ENCODE results near the gene NRXN3. TPM values are rescaled to one million over a fixed set of nuclear protein-coding genes. Genes with fewer than 3 reads are reported as not detected.

The NRXN3 gene
- total RNA-seq, 6 experiments from 2014 or later = 0.07 to 0.28 (median 0.11) TPM; not detected in 2

GRCh38 chr14:79325557-79325956, 1155.4 kb downstream of the NRXN3 start:
- TF ChIP-seq CTCF (IDR thresholded peaks at IDR 0.05) = no peak
- no peaks in the 10 kb centered on the region for H3K4me1 Mint-ChIP-seq (ENCODE audit: low read depth)
- DNase-seq = no peak
- no peaks in the 10 kb centered on the region for H3K27me3 Mint-ChIP-seq (ENCODE audit: insufficient read depth)
- no peak overlapping the region for H3K27ac Mint-ChIP-seq
- H3K36me3 Mint-ChIP-seq (ENCODE audit: low read depth) = no peaks in the 10 kb centered on the region
- H3K9me3 Mint-ChIP-seq = no peaks in the 10 kb centered on the region
- H3K4me3 Mint-ChIP-seq = no peak overlapping the region

GRCh38 chr14:79328863-79329262, 1158.7 kb downstream of the NRXN3 start:
- Mint-ChIP-seq H3K4me3 (no peak overlapping the region), H3K4me1 (ENCODE audit: low read depth) (no peaks in the 10 kb centered on the region), H3K36me3 (ENCODE audit: low read depth) (no peaks in the 10 kb centered on the region), H3K27me3 (ENCODE audit: insufficient read depth) (no peaks in the 10 kb centered on the region; the same call in 1 of the 2 replicates), H3K9me3 (no peaks in the 10 kb centered on the region), H3K27ac (no peak overlapping the region)
- TF ChIP-seq CTCF (IDR thresholded peaks at IDR 0.05) = no peak
- no peak for DNase-seq

- TF ChIP-seq CTCF (IDR thresholded peaks at IDR 0.05) = no peak
- Mint-ChIP-seq H3K27me3 (ENCODE audit: insufficient read depth) (no peaks in the 10 kb centered on the region; the same call in 1 of the 2 replicates), H3K4me1 (ENCODE audit: low read depth) (no peaks in the 10 kb centered on the region), H3K9me3 (peaks cover 4% of the 10 kb centered on the region), H3K4me3 (no peak overlapping the region), H3K27ac (no peak overlapping the region), H3K36me3 (ENCODE audit: low read depth) (no peaks in the 10 kb centered on the region)
- DNase-seq = no peak
These were observed 1161.7 kb downstream of the NRXN3 start for GRCh38 chr14:79331830-79332229.

GRCh38 chr14:79332504-79333197, 1162.5 kb downstream of the NRXN3 start:
- Mint-ChIP-seq H3K27ac (no peak overlapping the region), H3K4me1 (ENCODE audit: low read depth) (no peaks in the 10 kb centered on the region), H3K9me3 (peaks cover 4% of the 10 kb centered on the region), H3K4me3 (no peak overlapping the region), H3K36me3 (ENCODE audit: low read depth) (no peaks in the 10 kb centered on the region), H3K27me3 (ENCODE audit: insufficient read depth) (no peaks in the 10 kb centered on the region; the same call in 1 of the 2 replicates)
- no peak for TF ChIP-seq CTCF (IDR thresholded peaks at IDR 0.05)
- no peak for DNase-seq

- no peak overlapping the region for H3K27ac Mint-ChIP-seq
- H3K27me3 Mint-ChIP-seq (ENCODE audit: insufficient read depth) = no peaks in the 10 kb centered on the region; the same call in 1 of the 2 replicates
These were observed 1163.0 kb downstream of the NRXN3 start for GRCh38 chr14:79333198-79333546.

More at GRCh38 chr14:79333198-79333546, 1163.0 kb downstream of the NRXN3 start:
- DNase-seq = no peak
- Mint-ChIP-seq H3K36me3 (ENCODE audit: low read depth) (no peaks in the 10 kb centered on the region), H3K4me3 (no peak overlapping the region), H3K4me1 (ENCODE audit: low read depth) (no peaks in the 10 kb centered on the region), H3K9me3 (peaks cover 4% of the 10 kb centered on the region)
- TF ChIP-seq CTCF (IDR thresholded peaks at IDR 0.05) = no peak
